ENCODE measurements around the gene MRPS14. TPM values are rescaled to one million over a fixed set of nuclear protein-coding genes. Genes with fewer than 3 reads are reported as not detected.

MRPS14 gene
- total RNA-seq, 1 donor from 2014 or later, result 36.9 TPM

GRCh38 chr1:175037416-175037815 is 14.2 kb upstream of the MRPS14 start:
- H3K27ac Mint-ChIP-seq, result no peak overlapping the region
- no peaks in the 10 kb centered on the region for H3K9me3 Mint-ChIP-seq
- no peak for TF ChIP-seq CTCF (IDR thresholded peaks at IDR 0.05)
- H3K4me3 Mint-ChIP-seq, result no peak overlapping the region
- H3K36me3 Mint-ChIP-seq (ENCODE audit: low read depth), result no peaks in the 10 kb centered on the region
- peaks cover 6% of the 10 kb centered on the region for H3K27me3 Mint-ChIP-seq
- no peak for ATAC-seq (ENCODE audit: low read depth)
- no peaks in the 10 kb centered on the region for H3K4me1 Mint-ChIP-seq
- intact Hi-C loops (cut with micrococcal nuclease), result no loop called here
- DNase-seq, result no peak
- ChIA-PET CTCF (no interaction called here), POLR2A (no interaction called here)

GRCh38 chr1:175036476-175036875 is 13.3 kb upstream of the MRPS14 start:
- H3K4me1 Mint-ChIP-seq, result no peaks in the 10 kb centered on the region
- H3K4me3 Mint-ChIP-seq, result no peak overlapping the region
- no peak for TF ChIP-seq CTCF (IDR thresholded peaks at IDR 0.05)
- ChIA-PET POLR2A (no interaction called here), CTCF (interaction anchor here (0.9 kb wide), 1 partner anchor 89 kb away, joined by 3 read pairs; no protein-coding TSS in a partner anchor)
- H3K27me3 Mint-ChIP-seq, result peaks cover 4% of the 10 kb centered on the region
- no peak for ATAC-seq (ENCODE audit: low read depth)
- intact Hi-C loops (cut with micrococcal nuclease), result no loop called here
- no peak for DNase-seq
- no peak overlapping the region for H3K27ac Mint-ChIP-seq
- no peaks in the 10 kb centered on the region for H3K36me3 Mint-ChIP-seq (ENCODE audit: low read depth)
- no peaks in the 10 kb centered on the region for H3K9me3 Mint-ChIP-seq

- no peaks in the 10 kb centered on the region for H3K36me3 Mint-ChIP-seq (ENCODE audit: low read depth)
- ATAC-seq (ENCODE audit: low read depth) (no peak), DNase-seq (no peak)
- ChIA-PET POLR2A (no interaction called here), CTCF (interaction anchor here (0.9 kb wide), 1 partner anchor 89 kb away, joined by 3 read pairs; no protein-coding TSS in a partner anchor)
- no peaks in the 10 kb centered on the region for H3K9me3 Mint-ChIP-seq
- H3K27me3 Mint-ChIP-seq, result peaks cover 4% of the 10 kb centered on the region
- H3K4me1 Mint-ChIP-seq, result no peaks in the 10 kb centered on the region
- no peak overlapping the region for H3K4me3 Mint-ChIP-seq
- no peak for TF ChIP-seq CTCF (IDR thresholded peaks at IDR 0.05)
- intact Hi-C loops (cut with micrococcal nuclease), result no loop called here
- no peak overlapping the region for H3K27ac Mint-ChIP-seq
Measured at GRCh38 chr1:175035865-175036264, 12.6 kb upstream of the MRPS14 start.

GRCh38 chr1:175034775-175035174 is 11.6 kb upstream of the MRPS14 start:
- ATAC-seq (ENCODE audit: low read depth) (no peak), DNase-seq (no peak)
- Mint-ChIP-seq H3K4me3 (no peak overlapping the region), H3K27me3 (peaks cover 4% of the 10 kb centered on the region), H3K9me3 (no peaks in the 10 kb centered on the region), H3K4me1 (peaks cover 2% of the 10 kb centered on the region), H3K36me3 (ENCODE audit: low read depth) (no peaks in the 10 kb centered on the region), H3K27ac (no peak overlapping the region)
- intact Hi-C loops (cut with micrococcal nuclease), result no loop called here
- ChIA-PET CTCF (no interaction called here), POLR2A (no interaction called here)
- no peak for TF ChIP-seq CTCF (IDR thresholded peaks at IDR 0.05)

GRCh38 chr1:175033953-175034352 is 10.7 kb upstream of the MRPS14 start:
- no peaks in the 10 kb centered on the region for H3K9me3 Mint-ChIP-seq
- no peak for TF ChIP-seq CTCF (IDR thresholded peaks at IDR 0.05)
- intact Hi-C loops (cut with micrococcal nuclease), result no loop called here
- ChIA-PET POLR2A (no interaction called here), CTCF (interaction anchor here (3.7 kb wide), 1 partner anchor 91 kb away, joined by 21 read pairs; no protein-coding TSS in a partner anchor)
- no peak for DNase-seq
- no peak overlapping the region for H3K27ac Mint-ChIP-seq
- H3K4me3 Mint-ChIP-seq, result no peak overlapping the region
- peaks cover 4% of the 10 kb centered on the region for H3K27me3 Mint-ChIP-seq
- peaks cover 9% of the 10 kb centered on the region for H3K4me1 Mint-ChIP-seq
- no peaks in the 10 kb centered on the region for H3K36me3 Mint-ChIP-seq (ENCODE audit: low read depth)
- ATAC-seq (ENCODE audit: low read depth), result no peak

All from activated B cell treated with CpG ODN at 0.5 μM for 24 hours (primary cell).